Measurements from ENCODE around the gene LAMTOR2. TPM values are rescaled to one million over a fixed set of nuclear protein-coding genes. Genes with fewer than 3 reads are reported as not detected.

LAMTOR2 gene
- total RNA-seq, 1 experiment from 2014 or later = 60.2 TPM

DNA sequence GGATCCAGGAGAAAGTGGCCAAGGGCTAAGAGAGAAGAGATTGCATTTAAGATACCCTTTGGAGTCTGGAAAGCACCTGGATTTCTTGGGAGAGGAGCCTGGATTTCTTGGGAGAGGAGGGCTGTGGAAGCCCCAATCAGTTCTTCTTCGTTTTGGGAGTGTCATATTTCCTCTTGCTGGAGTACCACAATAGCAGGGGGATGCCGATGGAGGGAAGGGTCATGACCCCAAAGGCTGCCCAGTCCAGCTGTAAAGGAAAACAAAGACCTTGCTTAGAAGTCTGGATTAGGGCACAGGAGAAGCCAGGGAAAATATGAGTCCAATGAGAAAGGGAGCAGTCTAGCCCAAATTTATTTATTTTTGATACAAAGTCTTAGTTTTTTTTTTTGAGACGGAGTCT, 45.2 kb upstream of the LAMTOR2 start:
- no peaks in the 10 kb centered on the region for H3K27me3 ChIP-seq (ENCODE audit: insufficient read depth, low read length)
- H3K27ac ChIP-seq (ENCODE audit: low read depth, low read length) = no peak overlapping the region
- no TSS peak for BruUV-seq (replicated peaks)
- peaks cover 2 to 21% of the 10 kb centered on the region in 2 experiments; a peak in 3 of 4 replicates for H3K4me1 ChIP-seq (ENCODE audit: control insufficient read depth in 1 of 2, insufficient read depth in 2 of 2, low read length in 2 of 2)
- ChIA-PET CTCF (interaction anchor here (1.6 to 2.8 kb wide), 2 partner anchors 16 to 57 kb away, joined by 8 to 14 read pairs; no protein-coding TSS in a partner anchor), RAD21 (ENCODE audit: low non-redundant PET in 1 of 2, low total read pairs in 2 of 2, uncharacterized antibody in 2 of 2, unreplicated experiment in 2 of 2) (no interaction called here), POLR2A (no interaction called here)
- H3K9me3 ChIP-seq (ENCODE audit: control insufficient read depth in 1 of 2, insufficient read depth in 1 of 2, low read depth in 1 of 2, low read length in 2 of 2) = no peaks in the 10 kb centered on the region
- TF ChIP-seq, protein P1, sequence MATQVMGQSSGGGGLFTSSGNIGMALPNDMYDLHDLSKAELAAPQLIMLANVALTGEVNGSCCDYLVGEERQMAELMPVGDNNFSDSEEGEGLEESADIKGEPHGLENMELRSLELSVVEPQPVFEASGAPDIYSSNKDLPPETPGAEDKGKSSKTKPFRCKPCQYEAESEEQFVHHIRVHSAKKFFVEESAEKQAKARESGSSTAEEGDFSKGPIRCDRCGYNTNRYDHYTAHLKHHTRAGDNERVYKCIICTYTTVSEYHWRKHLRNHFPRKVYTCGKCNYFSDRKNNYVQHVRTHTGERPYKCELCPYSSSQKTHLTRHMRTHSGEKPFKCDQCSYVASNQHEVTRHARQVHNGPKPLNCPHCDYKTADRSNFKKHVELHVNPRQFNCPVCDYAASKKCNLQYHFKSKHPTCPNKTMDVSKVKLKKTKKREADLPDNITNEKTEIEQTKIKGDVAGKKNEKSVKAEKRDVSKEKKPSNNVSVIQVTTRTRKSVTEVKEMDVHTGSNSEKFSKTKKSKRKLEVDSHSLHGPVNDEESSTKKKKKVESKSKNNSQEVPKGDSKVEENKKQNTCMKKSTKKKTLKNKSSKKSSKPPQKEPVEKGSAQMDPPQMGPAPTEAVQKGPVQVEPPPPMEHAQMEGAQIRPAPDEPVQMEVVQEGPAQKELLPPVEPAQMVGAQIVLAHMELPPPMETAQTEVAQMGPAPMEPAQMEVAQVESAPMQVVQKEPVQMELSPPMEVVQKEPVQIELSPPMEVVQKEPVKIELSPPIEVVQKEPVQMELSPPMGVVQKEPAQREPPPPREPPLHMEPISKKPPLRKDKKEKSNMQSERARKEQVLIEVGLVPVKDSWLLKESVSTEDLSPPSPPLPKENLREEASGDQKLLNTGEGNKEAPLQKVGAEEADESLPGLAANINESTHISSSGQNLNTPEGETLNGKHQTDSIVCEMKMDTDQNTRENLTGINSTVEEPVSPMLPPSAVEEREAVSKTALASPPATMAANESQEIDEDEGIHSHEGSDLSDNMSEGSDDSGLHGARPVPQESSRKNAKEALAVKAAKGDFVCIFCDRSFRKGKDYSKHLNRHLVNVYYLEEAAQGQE (IDR thresholded peaks at IDR 0.05; ENCODE audit: low read depth) = no peak
- no peak for TF ChIP-seq JUND (IDR thresholded peaks at IDR 0.05)
- TF ChIP-seq ZFX (IDR thresholded peaks at IDR 0.05) = no peak
- no peak for TF ChIP-seq FOSL1 (IDR thresholded peaks at IDR 0.05; ENCODE audit: low read depth)
- TF ChIP-seq EZH2 (IDR thresholded peaks at IDR 0.05) = no peak
- no peak for TF ChIP-seq RAD21 (IDR thresholded peaks at IDR 0.05; ENCODE audit: low read depth)
- no peak for TF ChIP-seq EZH2phosphoT487 (IDR thresholded peaks at IDR 0.05; ENCODE audit: borderline replicate concordance)
- no peak for TF ChIP-seq EGR1 (IDR thresholded peaks at IDR 0.05; ENCODE audit: low read depth)
- TF ChIP-seq POLR2AphosphoS5 (IDR thresholded peaks at IDR 0.05; ENCODE audit: low read depth, low read length) = no peak
- TF ChIP-seq, protein P2, sequence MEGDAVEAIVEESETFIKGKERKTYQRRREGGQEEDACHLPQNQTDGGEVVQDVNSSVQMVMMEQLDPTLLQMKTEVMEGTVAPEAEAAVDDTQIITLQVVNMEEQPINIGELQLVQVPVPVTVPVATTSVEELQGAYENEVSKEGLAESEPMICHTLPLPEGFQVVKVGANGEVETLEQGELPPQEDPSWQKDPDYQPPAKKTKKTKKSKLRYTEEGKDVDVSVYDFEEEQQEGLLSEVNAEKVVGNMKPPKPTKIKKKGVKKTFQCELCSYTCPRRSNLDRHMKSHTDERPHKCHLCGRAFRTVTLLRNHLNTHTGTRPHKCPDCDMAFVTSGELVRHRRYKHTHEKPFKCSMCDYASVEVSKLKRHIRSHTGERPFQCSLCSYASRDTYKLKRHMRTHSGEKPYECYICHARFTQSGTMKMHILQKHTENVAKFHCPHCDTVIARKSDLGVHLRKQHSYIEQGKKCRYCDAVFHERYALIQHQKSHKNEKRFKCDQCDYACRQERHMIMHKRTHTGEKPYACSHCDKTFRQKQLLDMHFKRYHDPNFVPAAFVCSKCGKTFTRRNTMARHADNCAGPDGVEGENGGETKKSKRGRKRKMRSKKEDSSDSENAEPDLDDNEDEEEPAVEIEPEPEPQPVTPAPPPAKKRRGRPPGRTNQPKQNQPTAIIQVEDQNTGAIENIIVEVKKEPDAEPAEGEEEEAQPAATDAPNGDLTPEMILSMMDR (IDR thresholded peaks at IDR 0.05 in 2 of 3, conservative IDR thresholded peaks at IDR 0.05 in 1 of 3; ENCODE audit: borderline replicate concordance in 1 of 3, insufficient read depth in 1 of 3, low read depth in 2 of 3, low read length in 2 of 3) = no peak
- TF ChIP-seq CBX3 (IDR thresholded peaks at IDR 0.05; ENCODE audit: low read depth) = no peak
- TF ChIP-seq ZNF274 (IDR thresholded peaks at IDR 0.05; ENCODE audit: low read depth, low read length) = no peak
- no peak for TF ChIP-seq YY1 (IDR thresholded peaks at IDR 0.05; ENCODE audit: extremely low read depth, insufficient replicate concordance, low read depth, low read length)
- no peak for TF ChIP-seq SRF (IDR thresholded peaks at IDR 0.05; ENCODE audit: low read depth)
- TF ChIP-seq SIN3A (IDR thresholded peaks at IDR 0.05; ENCODE audit: low read depth) = no peak
- no peak for DNase-seq (ENCODE audit: low read depth, low spot score)
- no peak overlapping the region for H3K4me3 ChIP-seq (replicated peaks in 1 of 2; ENCODE audit: low read depth in 1 of 2, low read length in 2 of 2)
- H3K36me3 ChIP-seq (ENCODE audit: control insufficient read depth in 1 of 2, insufficient read depth in 2 of 2, low read length in 2 of 2) = peaks cover 32 to 37% of the 10 kb centered on the region in 2 experiments; a peak in 3 of 4 replicates
- ATAC-seq = no peak
- H3K79me2 ChIP-seq (ENCODE audit: insufficient read depth, low read length) = no peaks in the 10 kb centered on the region
- intact Hi-C loops (cut with micrococcal nuclease) = loop anchor here (10.0 kb wide), 1 partner anchor 55 kb away; the partner anchor contains the start of gene RAB25
- no peak overlapping the region for H3K4me2 ChIP-seq (ENCODE audit: low read length)
- no peaks in the 10 kb centered on the region for H3K9me2 ChIP-seq (ENCODE audit: insufficient read depth)
- no peak overlapping the region for H2AFZ ChIP-seq (ENCODE audit: low read depth, low read length, poor library complexity, severe bottlenecking)
- no peak overlapping the region for H3K9ac ChIP-seq (ENCODE audit: low read length)
- no peaks in the 10 kb centered on the region for H4K20me1 ChIP-seq (ENCODE audit: insufficient read depth)

Data from HCT116 (cell line).